ENCODE results near the gene RNF144B. TPM values are rescaled to one million over a fixed set of nuclear protein-coding genes. Genes with fewer than 3 reads are reported as not detected.

The RNF144B gene
- total RNA-seq, 2 experiments from 2014 or later = 1.8 to 1.9 TPM

- no peaks in the 10 kb centered on the region for H3K36me3 Mint-ChIP-seq (ENCODE audit: low read depth)
- H3K27ac Mint-ChIP-seq = no peak overlapping the region
- DNase-seq = no peak
- no peaks in the 10 kb centered on the region for H3K4me1 Mint-ChIP-seq (ENCODE audit: low read depth)
- ChIA-PET CTCF (no interaction called here), POLR2A (no interaction called here)
- intact Hi-C loops (cut with micrococcal nuclease) = no loop called here
- H3K27me3 Mint-ChIP-seq = peaks cover 8% of the 10 kb centered on the region
- H3K4me3 Mint-ChIP-seq = no peak overlapping the region
- no peak for ATAC-seq
- no peaks in the 10 kb centered on the region for H3K9me3 Mint-ChIP-seq
- no peak for TF ChIP-seq CTCF (IDR thresholded peaks at IDR 0.05)
These were observed 108.1 kb downstream of the RNF144B start for GRCh38 chr6:18495236-18495635.

- DNase-seq (no peak), ATAC-seq (no peak)
- Mint-ChIP-seq H3K9me3 (no peaks in the 10 kb centered on the region), H3K4me1 (ENCODE audit: low read depth) (peaks cover under 1% of the 10 kb centered on the region), H3K27me3 (peaks cover 2% of the 10 kb centered on the region), H3K4me3 (no peak overlapping the region), H3K36me3 (ENCODE audit: low read depth) (no peaks in the 10 kb centered on the region), H3K27ac (no peak overlapping the region)
- intact Hi-C loops (cut with micrococcal nuclease) = no loop called here
- POLR2A ChIA-PET = no interaction called here
- CTCF ChIA-PET = interaction anchor here (1.1 kb wide), 1 partner anchor 17 kb away, joined by 3 read pairs; no protein-coding TSS in a partner anchor
- no peak for TF ChIP-seq CTCF (IDR thresholded peaks at IDR 0.05)
These were observed 109.3 kb downstream of the RNF144B start for GRCh38 chr6:18496462-18496861.

- Mint-ChIP-seq H3K27ac (no peak overlapping the region), H3K4me3 (no peak overlapping the region), H3K27me3 (peaks cover 2% of the 10 kb centered on the region), H3K4me1 (ENCODE audit: low read depth) (peaks cover 2% of the 10 kb centered on the region), H3K36me3 (ENCODE audit: low read depth) (no peaks in the 10 kb centered on the region), H3K9me3 (no peaks in the 10 kb centered on the region)
- intact Hi-C loops (cut with micrococcal nuclease) = no loop called here
- ATAC-seq (no peak), DNase-seq (no peak)
- CTCF ChIA-PET = interaction anchor here (1.1 to 1.2 kb wide), 2 partner anchors 11 to 16 kb away, joined by 3 read pairs; no protein-coding TSS in a partner anchor
- no peak for TF ChIP-seq CTCF (IDR thresholded peaks at IDR 0.05)
- POLR2A ChIA-PET = no interaction called here
These were observed 109.9 kb downstream of the RNF144B start for GRCh38 chr6:18497006-18497405.

GRCh38 chr6:18498408-18498807, 111.3 kb downstream of the RNF144B start:
- no peak for ATAC-seq
- Mint-ChIP-seq H3K9me3 (no peaks in the 10 kb centered on the region), H3K4me3 (no peak overlapping the region), H3K27me3 (peaks cover 3% of the 10 kb centered on the region), H3K4me1 (ENCODE audit: low read depth) (peaks cover 2% of the 10 kb centered on the region), H3K27ac (no peak overlapping the region), H3K36me3 (ENCODE audit: low read depth) (no peaks in the 10 kb centered on the region)
- intact Hi-C loops (cut with micrococcal nuclease) = no loop called here
- CTCF ChIA-PET = interaction anchor here (0.6 to 1.2 kb wide), 2 partner anchors 9 to 147 kb away, joined by 3 read pairs; no protein-coding TSS in a partner anchor
- no peak for DNase-seq
- no peak for TF ChIP-seq CTCF (IDR thresholded peaks at IDR 0.05)
- POLR2A ChIA-PET = no interaction called here

- H3K27me3 Mint-ChIP-seq = peaks cover 3% of the 10 kb centered on the region
- no peak overlapping the region for H3K4me3 Mint-ChIP-seq
- POLR2A ChIA-PET = no interaction called here
- DNase-seq (no peak), ATAC-seq (no peak)
- CTCF ChIA-PET = interaction anchor here (0.8 to 9.9 kb wide), 3 partner anchors 14 to 178 kb away, joined by 3 to 119 read pairs (median 3); no protein-coding TSS in a partner anchor
- no peak for TF ChIP-seq CTCF (IDR thresholded peaks at IDR 0.05)
- H3K36me3 Mint-ChIP-seq (ENCODE audit: low read depth) = no peaks in the 10 kb centered on the region
- intact Hi-C loops (cut with micrococcal nuclease) = loop anchor here (10.0 kb wide), 1 partner anchor 106 kb away; no protein-coding TSS in a partner anchor
- H3K27ac Mint-ChIP-seq = no peak overlapping the region
- peaks cover 2% of the 10 kb centered on the region for H3K4me1 Mint-ChIP-seq (ENCODE audit: low read depth)
- no peaks in the 10 kb centered on the region for H3K9me3 Mint-ChIP-seq
These were observed 113.9 kb downstream of the RNF144B start for GRCh38 chr6:18500921-18501662.
